ENCODE measurements around the gene CCT6B.

- no peak for TF ChIP-seq CTCF (conservative IDR thresholded peaks at IDR 0.05; ENCODE audit: low read depth, low read length)
- TF ChIP-seq NFE2L2 (IDR thresholded peaks at IDR 0.05; ENCODE audit: low read depth, low read length): no peak
- TF ChIP-seq BHLHE40 (IDR thresholded peaks at IDR 0.05; ENCODE audit: low read depth, low read length): no peak
- TF ChIP-seq MXI1 (IDR thresholded peaks at IDR 0.05; ENCODE audit: borderline replicate concordance, low read depth, low read length): no peak
- no peak for TF ChIP-seq POLR2A (IDR thresholded peaks at IDR 0.05; ENCODE audit: low read depth, low read length)
- no peak for TF ChIP-seq CEBPB (IDR thresholded peaks at IDR 0.05; ENCODE audit: low read depth, low read length)
- TF ChIP-seq SMC3 (IDR thresholded peaks at IDR 0.05; ENCODE audit: low read depth, low read length): no peak
- TF ChIP-seq FOS (IDR thresholded peaks at IDR 0.05; ENCODE audit: low read depth, low read length): no peak
- TF ChIP-seq RCOR1 (IDR thresholded peaks at IDR 0.05; ENCODE audit: insufficient replicate concordance, low read length): no peak
- TF ChIP-seq USF2 (IDR thresholded peaks at IDR 0.05; ENCODE audit: low read depth, low read length): no peak
- TF ChIP-seq ELK1 (IDR thresholded peaks at IDR 0.05; ENCODE audit: borderline replicate concordance, low read depth, low read length): no peak
- no peak for TF ChIP-seq RAD21 (IDR thresholded peaks at IDR 0.05; ENCODE audit: low read length)
These were observed 20.4 kb upstream of the CCT6B start for GRCh38 chr17:34981538-34982241.

Data from IMR-90 (cell line).